ENCODE measurements around the gene CD80.

- TF ChIP-seq, protein P1, sequence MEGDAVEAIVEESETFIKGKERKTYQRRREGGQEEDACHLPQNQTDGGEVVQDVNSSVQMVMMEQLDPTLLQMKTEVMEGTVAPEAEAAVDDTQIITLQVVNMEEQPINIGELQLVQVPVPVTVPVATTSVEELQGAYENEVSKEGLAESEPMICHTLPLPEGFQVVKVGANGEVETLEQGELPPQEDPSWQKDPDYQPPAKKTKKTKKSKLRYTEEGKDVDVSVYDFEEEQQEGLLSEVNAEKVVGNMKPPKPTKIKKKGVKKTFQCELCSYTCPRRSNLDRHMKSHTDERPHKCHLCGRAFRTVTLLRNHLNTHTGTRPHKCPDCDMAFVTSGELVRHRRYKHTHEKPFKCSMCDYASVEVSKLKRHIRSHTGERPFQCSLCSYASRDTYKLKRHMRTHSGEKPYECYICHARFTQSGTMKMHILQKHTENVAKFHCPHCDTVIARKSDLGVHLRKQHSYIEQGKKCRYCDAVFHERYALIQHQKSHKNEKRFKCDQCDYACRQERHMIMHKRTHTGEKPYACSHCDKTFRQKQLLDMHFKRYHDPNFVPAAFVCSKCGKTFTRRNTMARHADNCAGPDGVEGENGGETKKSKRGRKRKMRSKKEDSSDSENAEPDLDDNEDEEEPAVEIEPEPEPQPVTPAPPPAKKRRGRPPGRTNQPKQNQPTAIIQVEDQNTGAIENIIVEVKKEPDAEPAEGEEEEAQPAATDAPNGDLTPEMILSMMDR (IDR thresholded peaks at IDR 0.05): no peak
- TF ChIP-seq POLR2A (IDR thresholded peaks at IDR 0.05): no peak
These were observed 29.5 kb downstream of the CD80 start for GRCh38 chr3:119529883-119530282.

Measured in right lobe of liver (tissue), 4 donors.